Effector memory CD4-positive, alpha-beta T cell (primary cell): ENCODE data around the gene SLC6A20.

Source experiments
- DNase-seq, 3 donors: peaks; one replicate each; pipeline ENCODE4 v3.0.0-alpha.2; 2020
- H3K27ac ChIP-seq: 2 replicates; pipeline ENCODE4 v1.7.0; 2013; ENCODE audit warnings: mild to moderate bottlenecking, low read length, moderate library complexity; ENCODE audit not compliant: insufficient read depth, poor library complexity, severe bottlenecking
- H3K27me3 ChIP-seq: replicated peaks from 2 replicates; pipeline ENCODE4 v1.7.0; 2013; ENCODE audit warnings: mild to moderate bottlenecking, low read length; ENCODE audit not compliant: insufficient read depth, control insufficient read depth, poor library complexity, severe bottlenecking
- H3K36me3 ChIP-seq: 2 replicates; pipeline ENCODE4 v1.7.0; 2013; ENCODE audit warnings: mild to moderate bottlenecking, low read length, moderate library complexity; ENCODE audit not compliant: control insufficient read depth, insufficient read depth
- H3K4me1 ChIP-seq: 2 replicates; pipeline ENCODE4 v1.7.0; 2013; ENCODE audit warnings: low read length, mild to moderate bottlenecking; ENCODE audit not compliant: control insufficient read depth, insufficient read depth, poor library complexity, severe bottlenecking
- H3K4me3 ChIP-seq: 2 replicates; pipeline ENCODE4 v1.7.0; 2013; ENCODE audit warnings: low read length, low read depth, mild to moderate bottlenecking; ENCODE audit not compliant: insufficient read depth, poor library complexity, severe bottlenecking
- H3K9me3 ChIP-seq: 2 replicates; pipeline ENCODE4 v1.7.0; 2013; ENCODE audit warnings: mild to moderate bottlenecking, low read length, moderate library complexity; ENCODE audit not compliant: control insufficient read depth
- total RNA-seq, 3 donors: gene quantifications; one replicate each; lab custom pipeline; 2026; lab: John Stamatoyannopoulos, UW

Gene SLC6A20
- total RNA-seq, result 0 to 0.26 (median 0) reads per million in 3 donors

- H3K27me3 ChIP-seq, result peaks cover 23% of the 10 kb centered on the region
- DNase-seq, result no peak
Measured at GRCh38 chr3:45795882-45796765, at the start of gene SLC6A20. TSS of gene SLC6A20 (minus strand) at chr3:45796536. CDS start at chr3:45796419, 117 bp downstream.

DNA sequence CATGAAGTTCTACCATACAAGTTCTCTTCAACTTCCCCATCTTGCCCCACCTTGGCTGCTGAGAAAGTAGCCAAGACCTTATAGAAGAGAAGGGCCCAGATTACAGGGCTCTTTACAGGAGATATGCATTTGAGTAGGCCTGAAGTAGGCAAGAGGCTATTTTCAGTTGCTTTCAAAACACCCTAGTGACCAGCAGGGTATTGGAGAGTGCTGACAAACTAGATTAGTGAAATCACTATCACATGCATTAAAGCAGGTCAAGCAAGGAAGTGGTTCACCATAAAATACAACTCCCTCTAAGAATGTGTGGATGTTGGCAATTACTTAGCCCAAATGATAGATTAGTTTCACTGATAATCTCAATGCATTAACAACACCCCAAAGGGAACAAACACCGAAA lies 48.3 kb upstream of the SLC6A20 start:
- DNase-seq, result no peak
- Histone ChIP-seq H3K27ac (no peak overlapping the region), H3K36me3 (no peaks in the 10 kb centered on the region), H3K9me3 (no peaks in the 10 kb centered on the region), H3K4me1 (no peaks in the 10 kb centered on the region), H3K4me3 (no peak overlapping the region), H3K27me3 (no peaks in the 10 kb centered on the region)

More at GRCh38 chr3:45795882-45796765, at the start of gene SLC6A20:
- Histone ChIP-seq H3K27ac (no peak within 1 kb of the TSS), H3K36me3 (no peaks in the 10 kb centered on the region), H3K9me3 (no peaks in the 10 kb centered on the region), H3K4me1 (peaks cover 10% of the 10 kb centered on the region), H3K4me3 (peak within 1 kb of the TSS; percentile 48)

GRCh38 chr3:45842851-45843625 lies 46.7 kb upstream of the SLC6A20 start:
- Histone ChIP-seq H3K36me3 (no peaks in the 10 kb centered on the region), H3K4me1 (no peaks in the 10 kb centered on the region), H3K27ac (no peak overlapping the region), H3K9me3 (no peaks in the 10 kb centered on the region), H3K4me3 (no peak overlapping the region), H3K27me3 (no peaks in the 10 kb centered on the region)
- no peak for DNase-seq

DNA sequence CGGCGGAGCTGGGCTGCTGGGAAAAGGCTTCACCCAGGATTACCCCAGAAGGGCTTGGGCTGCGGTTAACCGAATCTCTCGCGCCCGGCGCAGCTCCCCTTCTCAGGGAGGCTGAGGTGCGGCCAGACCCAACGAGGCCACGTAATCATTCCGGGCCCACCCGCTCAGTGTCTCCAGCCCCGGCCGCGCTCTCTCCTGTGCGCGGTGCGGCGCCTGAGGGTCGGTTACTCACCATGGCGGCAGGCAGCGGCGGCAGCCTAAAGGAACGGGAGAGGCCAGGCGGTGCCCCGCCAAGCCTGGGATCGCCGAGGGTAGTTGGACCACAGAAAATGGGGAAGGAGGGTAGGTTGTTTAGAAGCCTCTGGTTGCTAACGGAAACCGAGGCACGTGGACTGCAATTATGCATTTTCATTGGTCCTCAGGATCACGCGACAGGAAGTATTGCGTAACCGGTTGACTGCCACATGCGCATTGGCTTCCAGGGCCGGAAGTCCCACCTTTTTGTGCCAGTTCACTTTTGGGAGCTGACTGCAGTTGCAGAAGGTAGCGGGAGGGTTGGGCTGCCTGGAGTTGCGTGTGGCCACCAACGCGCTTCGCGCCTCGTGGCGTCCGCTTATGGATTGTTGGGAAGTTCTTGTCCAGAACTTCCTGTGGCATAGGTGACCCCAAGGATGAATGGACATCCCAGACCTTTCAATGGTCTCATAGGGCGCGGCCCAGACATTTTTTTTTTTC lies 45.6 kb upstream of the SLC6A20 start, which contains the start of gene LZTFL1:
Gene LZTFL1, minus strand, starts transcription at position 363 of the 735 bp plus-strand sequence. Its CDS starts 128 bp downstream, at position 235.
- Histone ChIP-seq H3K4me1 (no peaks in the 10 kb centered on the region), H3K27me3 (no peaks in the 10 kb centered on the region), H3K27ac (peak within 1 kb of the TSS; percentile 79)

GRCh38 chr3:45841420-45841756 lies 45.1 kb upstream of the SLC6A20 start:
- Histone ChIP-seq H3K4me3 (peak overlapping the region; percentile 68), H3K27me3 (no peaks in the 10 kb centered on the region), H3K9me3 (no peaks in the 10 kb centered on the region), H3K36me3 (no peaks in the 10 kb centered on the region), H3K27ac (peak overlapping the region; percentile 79), H3K4me1 (no peaks in the 10 kb centered on the region)
- DNase-seq, result no peak

More for the DNA sequence above, 45.6 kb upstream of the SLC6A20 start, which contains the start of gene LZTFL1:
- Histone ChIP-seq H3K36me3 (no peaks in the 10 kb centered on the region), H3K9me3 (no peaks in the 10 kb centered on the region), H3K4me3 (peak within 1 kb of the TSS; percentile 68)
- DNase-seq, result peak; percentile 79 to 87 (median 81)

DNA sequence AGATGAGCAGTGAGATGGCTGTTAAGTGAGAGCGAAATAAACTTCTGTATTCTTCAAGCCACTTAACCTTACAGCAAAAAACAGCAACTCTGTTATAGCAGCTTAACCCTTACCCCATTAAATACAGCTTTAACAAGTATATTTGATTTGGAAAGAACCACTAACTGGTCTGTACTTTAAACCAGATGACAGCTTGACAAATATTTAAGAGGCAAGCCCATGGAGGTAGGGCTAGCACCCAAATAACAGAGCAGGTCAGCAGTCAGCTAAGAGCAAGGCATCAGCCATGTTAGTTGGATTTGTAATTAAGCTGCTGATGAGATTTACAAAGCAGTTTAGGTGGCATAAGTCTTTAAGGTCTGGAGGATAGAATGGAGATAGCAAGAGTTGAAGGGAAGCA lies 42.1 kb upstream of the SLC6A20 start:
- Histone ChIP-seq H3K27me3 (no peaks in the 10 kb centered on the region), H3K4me1 (no peaks in the 10 kb centered on the region), H3K9me3 (no peaks in the 10 kb centered on the region), H3K4me3 (no peak overlapping the region), H3K27ac (no peak overlapping the region), H3K36me3 (peaks cover 4% of the 10 kb centered on the region)
- no peak for DNase-seq

GRCh38 chr3:45832699-45833098 lies 36.4 kb upstream of the SLC6A20 start:
- DNase-seq, result no peak
- H3K4me1 ChIP-seq, result no peaks in the 10 kb centered on the region
- no peaks in the 10 kb centered on the region for H3K27me3 ChIP-seq
- no peak overlapping the region for H3K4me3 ChIP-seq
- peaks cover 12% of the 10 kb centered on the region for H3K36me3 ChIP-seq
- H3K27ac ChIP-seq, result no peak overlapping the region
- H3K9me3 ChIP-seq, result no peaks in the 10 kb centered on the region

DNA sequence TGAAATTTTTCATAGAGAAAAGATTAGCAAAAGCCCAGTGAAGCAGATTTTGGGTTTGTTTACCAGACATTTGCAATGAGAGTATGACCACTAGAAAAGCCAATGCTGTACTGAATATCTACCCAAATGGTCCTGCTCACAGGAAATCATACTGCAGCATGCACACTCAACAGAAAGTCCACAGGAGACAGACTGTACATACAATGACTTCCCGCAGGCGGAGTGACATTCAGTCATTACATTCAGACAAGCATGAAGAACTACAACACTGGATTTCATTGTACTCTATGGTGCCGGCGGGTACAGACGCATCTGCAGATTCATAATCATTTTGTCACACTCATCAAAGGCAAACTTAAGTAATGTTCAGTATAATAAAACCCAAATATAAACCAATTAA lies 33.8 kb upstream of the SLC6A20 start:
- Histone ChIP-seq H3K9me3 (no peaks in the 10 kb centered on the region), H3K27ac (no peak overlapping the region), H3K36me3 (peaks cover 12% of the 10 kb centered on the region), H3K27me3 (no peaks in the 10 kb centered on the region), H3K4me3 (no peak overlapping the region), H3K4me1 (no peaks in the 10 kb centered on the region)
- DNase-seq, result no peak

- no peaks in the 10 kb centered on the region for H3K9me3 ChIP-seq
- H3K4me3 ChIP-seq, result no peak overlapping the region
- no peak for DNase-seq
- no peaks in the 10 kb centered on the region for H3K27me3 ChIP-seq
- H3K27ac ChIP-seq, result no peak overlapping the region
- peaks cover 8% of the 10 kb centered on the region for H3K36me3 ChIP-seq
- no peaks in the 10 kb centered on the region for H3K4me1 ChIP-seq
Measured at GRCh38 chr3:45826908-45827307, 30.6 kb upstream of the SLC6A20 start.
